Measurements from ENCODE around the gene ABITRAM.

- TF ChIP-seq CTCF (conservative IDR thresholded peaks at IDR 0.05; ENCODE audit: low read length): no peak
- no peak for TF ChIP-seq EZH2phosphoT487 (IDR thresholded peaks at IDR 0.05; ENCODE audit: borderline replicate concordance)
These were observed 39.8 kb upstream of the ABITRAM start for GRCh38 chr9:108894225-108894997.

Data from Loucy (cell line).